Kidney tubule cell (primary cell): Measurements from ENCODE around the gene FAM50B.
"Not testable (repeated sequence)": the region's sequence is repeated elsewhere in the genome, so short reads cannot be mapped to it uniquely, and the experiment has no call there.

Source experiments
- DNase-seq: peaks from one replicate; pipeline ENCODE4 v3.0.0-alpha.2; 2018; ENCODE audit warnings: low spot score

The FAM50B gene

GRCh38 chr6:3849681-3850450, 693 bp downstream of the FAM50B start:
- peak; percentile 33 for DNase-seq

GRCh38 chr6:3850451-3851203, 1.5 kb downstream of the FAM50B start:
- no peak for DNase-seq

- no peak for DNase-seq
Observed at GRCh38 chr6:3851839-3852238, 2.7 kb downstream of the FAM50B start.

GRCh38 chr6:3852391-3852790, 3.2 kb downstream of the FAM50B start:
- DNase-seq = no peak

- no peak for DNase-seq
Observed at GRCh38 chr6:3855866-3856265, 6.7 kb downstream of the FAM50B start.

- DNase-seq = no peak
Observed at GRCh38 chr6:3856576-3856975, 7.4 kb downstream of the FAM50B start.

- DNase-seq = no peak
Observed at GRCh38 chr6:3857468-3858456, 8.6 kb downstream of the FAM50B start.

- DNase-seq = no peak
Observed at GRCh38 chr6:3859878-3860552, 10.8 kb downstream of the FAM50B start.

GRCh38 chr6:3861424-3861823, 12.3 kb downstream of the FAM50B start:
- DNase-seq = no peak

- no peak for DNase-seq
Observed at GRCh38 chr6:3862038-3862437, 12.9 kb downstream of the FAM50B start.

GRCh38 chr6:3863322-3863721, 14.1 kb downstream of the FAM50B start:
- DNase-seq = not testable (repeated sequence)

GRCh38 chr6:3865463-3865862, 16.3 kb downstream of the FAM50B start:
- no peak for DNase-seq

- no peak for DNase-seq
Observed at GRCh38 chr6:3867641-3868502, 18.7 kb downstream of the FAM50B start.

- DNase-seq = peak; percentile 8
Observed at GRCh38 chr6:3868544-3868943, 19.4 kb downstream of the FAM50B start.

- no peak for DNase-seq
Observed at GRCh38 chr6:3869284-3869631, 20.1 kb downstream of the FAM50B start.

- DNase-seq = peak; percentile 83
Observed at GRCh38 chr6:3869632-3870527, 20.7 kb downstream of the FAM50B start.

GRCh38 chr6:3870528-3870925, 21.4 kb downstream of the FAM50B start:
- DNase-seq = no peak

GRCh38 chr6:3871515-3871914, 22.3 kb downstream of the FAM50B start:
- no peak for DNase-seq

GRCh38 chr6:3871939-3872338, 22.8 kb downstream of the FAM50B start:
- DNase-seq = no peak

- no peak for DNase-seq
Observed at GRCh38 chr6:3872370-3872854, 23.2 kb downstream of the FAM50B start.
